MM.1S (cell line): Measurements from ENCODE around the gene SRPK2.

Experiments
- DNase-seq: peaks from one replicate; pipeline ENCODE4 v3.0.0-alpha.2; 2015
- H2AFZ ChIP-seq: fragments of 300-600 bp; sonication (generic); 2 replicates; pipeline ENCODE4 v1.6.0; 2016; ENCODE audit warnings: antibody characterized with exemption, low read length
- H3F3A ChIP-seq: fragments of 300-600 bp; sonication (generic); 2 replicates; pipeline ENCODE4 v1.6.1; 2016; ENCODE audit warnings: mild to moderate bottlenecking, antibody characterized with exemption, low read length, moderate library complexity, mixed read lengths; ENCODE audit not compliant: insufficient read depth
- H3K27ac ChIP-seq: fragments of 300-600 bp; sonication (generic); 2 replicates; pipeline ENCODE4 v1.5.1; 2016; ENCODE audit warnings: mild to moderate bottlenecking, low read length
- H3K27me3 ChIP-seq: fragments of 300-600 bp; sonication (generic); replicated peaks from 2 replicates; pipeline ENCODE4 v1.6.0; 2016; ENCODE audit warnings: low read length; ENCODE audit not compliant: insufficient read depth
- H3K36me3 ChIP-seq: fragments of 300-600 bp; sonication (generic); replicated peaks from 2 replicates; pipeline ENCODE4 v1.6.1; 2016; ENCODE audit warnings: mild to moderate bottlenecking, low read length, mixed read lengths; ENCODE audit not compliant: insufficient read depth
- H3K4me1 ChIP-seq: fragments of 300-600 bp; sonication (generic); 2 replicates; pipeline ENCODE4 v1.6.1; 2016; ENCODE audit warnings: low read length, mixed read lengths
- H3K4me2 ChIP-seq: fragments of 300-600 bp; sonication (generic); 2 replicates; pipeline ENCODE4 v1.6.0; 2016; ENCODE audit warnings: low read depth, low read length
- H3K4me3 ChIP-seq: fragments of 300-600 bp; sonication (generic); 2 replicates; pipeline ENCODE4 v1.5.1; 2016; ENCODE audit warnings: low read length, mixed read lengths
- H3K79me2 ChIP-seq: fragments of 300-600 bp; sonication (generic); 2 replicates; pipeline ENCODE4 v1.6.1; 2016; ENCODE audit warnings: mixed run types, low read length, mixed read lengths
- H3K9ac ChIP-seq: fragments of 300-600 bp; sonication (generic); 2 replicates; pipeline ENCODE4 v1.6.1; 2016; ENCODE audit warnings: low read length, mixed read lengths
- H3K9me2 ChIP-seq: fragments of 300-600 bp; sonication (generic); replicated peaks from 2 replicates; pipeline ENCODE4 v1.6.1; 2016; ENCODE audit warnings: mild to moderate bottlenecking, low read length, mixed read lengths; ENCODE audit not compliant: insufficient read depth
- H3K9me3 ChIP-seq: fragments of 300-600 bp; sonication (generic); replicated peaks from 2 replicates; pipeline ENCODE4 v1.6.1; 2016; ENCODE audit warnings: mild to moderate bottlenecking, low read length, mixed read lengths; ENCODE audit not compliant: insufficient read depth
- H4K20me1 ChIP-seq: fragments of 300-600 bp; sonication (generic); 2 replicates; pipeline ENCODE4 v1.6.1; 2016; ENCODE audit warnings: mild to moderate bottlenecking, low read length, moderate library complexity, mixed read lengths; ENCODE audit not compliant: insufficient read depth
- CTCF ChIP-seq: fragments of 300-600 bp; sonication (generic); IDR thresholded peaks from 2 replicates; pipeline ENCODE4 v1.5.1; 2016; ENCODE audit warnings: antibody characterized with exemption, low read length, mixed read lengths
- EZH2 ChIP-seq: fragments of 300-600 bp; sonication (generic); optimal IDR thresholded peaks from 2 replicates; pipeline ENCODE3; 2017; ENCODE audit warnings: low read depth, mild to moderate bottlenecking, antibody characterized with exemption, low read length, mixed read lengths
- EZH2phosphoT487 ChIP-seq: fragments of 300-600 bp; sonication (generic); IDR thresholded peaks from 2 replicates; pipeline ENCODE4 v1.6.1; 2018; ENCODE audit warnings: antibody characterized with exemption, low read length

Gene SRPK2

GRCh38 chr7:105285118-105285874 is 103.4 kb downstream of the SRPK2 start:
- Histone ChIP-seq H3K27ac (no peak overlapping the region), H3K27me3 (no peaks in the 10 kb centered on the region), H3K9me2 (no peaks in the 10 kb centered on the region), H3K79me2 (peaks cover 80% of the 10 kb centered on the region), H2AFZ (no peak overlapping the region), H3K9me3 (no peaks in the 10 kb centered on the region), H4K20me1 (no peaks in the 10 kb centered on the region), H3K4me2 (no peak overlapping the region), H3K4me3 (no peak overlapping the region), H3F3A (no peaks in the 10 kb centered on the region), H3K36me3 (no peaks in the 10 kb centered on the region), H3K4me1 (no peaks in the 10 kb centered on the region), H3K9ac (no peak overlapping the region)
- no peak for DNase-seq
- TF ChIP-seq EZH2phosphoT487 (no peak), EZH2 (no peak), CTCF (no peak)

- Histone ChIP-seq H3K27me3 (no peaks in the 10 kb centered on the region), H3K9me3 (no peaks in the 10 kb centered on the region), H3K9ac (no peak overlapping the region), H3K79me2 (peaks cover 73% of the 10 kb centered on the region), H3F3A (no peaks in the 10 kb centered on the region), H3K36me3 (no peaks in the 10 kb centered on the region), H3K9me2 (no peaks in the 10 kb centered on the region), H2AFZ (no peak overlapping the region), H4K20me1 (no peaks in the 10 kb centered on the region), H3K4me2 (no peak overlapping the region), H3K27ac (no peak overlapping the region), H3K4me1 (no peaks in the 10 kb centered on the region), H3K4me3 (no peak overlapping the region)
- TF ChIP-seq EZH2phosphoT487: no peak
- no peak for TF ChIP-seq CTCF
- TF ChIP-seq EZH2: no peak
- no peak for DNase-seq
Observed at GRCh38 chr7:105284014-105284413, 104.7 kb downstream of the SRPK2 start.

GRCh38 chr7:105281966-105282365 is 106.8 kb downstream of the SRPK2 start:
- no peak overlapping the region for H2AFZ ChIP-seq

More at GRCh38 chr7:105281966-105282365, 106.8 kb downstream of the SRPK2 start:
- Histone ChIP-seq H3K36me3 (no peaks in the 10 kb centered on the region), H3F3A (no peaks in the 10 kb centered on the region), H3K4me1 (no peaks in the 10 kb centered on the region), H4K20me1 (no peaks in the 10 kb centered on the region), H3K27ac (no peak overlapping the region), H3K4me3 (no peak overlapping the region), H3K9me2 (no peaks in the 10 kb centered on the region), H3K79me2 (peaks cover 71% of the 10 kb centered on the region), H3K27me3 (no peaks in the 10 kb centered on the region), H3K4me2 (no peak overlapping the region), H3K9me3 (no peaks in the 10 kb centered on the region), H3K9ac (no peak overlapping the region)
- no peak for TF ChIP-seq EZH2phosphoT487
- no peak for TF ChIP-seq CTCF
- no peak for TF ChIP-seq EZH2
- no peak for DNase-seq
